H1 (cell line): Measurements from ENCODE around the gene ZNF358. TPM values are rescaled to one million over a fixed set of nuclear protein-coding genes. Genes with fewer than 3 reads are reported as not detected.

ENCODE experiments used
- ASH2L ChIP-seq: fragments of 200-600, 300-600 bp; sonication (generic); IDR thresholded peaks from one replicate; pipeline ENCODE4 v1.7.1; 2017; ENCODE audit warnings: low read length
- KDM1A ChIP-seq: fragments of 200-600, 300-600 bp; sonication (generic); IDR thresholded peaks from 2 replicates; pipeline ENCODE4 v1.7.1; 2016; ENCODE audit warnings: mild to moderate bottlenecking, low read length, borderline replicate concordance
- polyA plus RNA-seq, 7 experiments: library from polyadenylated mRNA; depleted of rRNA in 3 of 7; stranded (reverse) in 5 of 7; unstranded in 2 of 7; fragments of >200 nt in 5 of 7; fragments of 200-250 nt in 2 of 7; gene quantifications; 1 replicate in 5 of 7; 2 replicates in 1 of 7; 4 replicates in 1 of 7; pipeline versions ENCODE4 v1.2.1 to v1.2.3, GENCODE V29; 2011 to 2013; ENCODE audit warnings: missing spikeins in 2 of 7, mixed read lengths in 2 of 7
- total RNA-seq: library from RNA; stranded (reverse); fragmentation: NEBNext Ultra II Directional; extraction: Animal tissue kit (Norgen Biotek cat#: 25700); gene quantifications from 2 replicates; pipeline ENCODE4 v1.2.1, GENCODE V29; 2021

Gene ZNF358
- total and polyA plus RNA-seq, 2 of the 8 experiments (the other 6 are each of a cell fraction or from before 2014, with no cell fraction given) = 40.0 to 60.3 TPM

DNA sequence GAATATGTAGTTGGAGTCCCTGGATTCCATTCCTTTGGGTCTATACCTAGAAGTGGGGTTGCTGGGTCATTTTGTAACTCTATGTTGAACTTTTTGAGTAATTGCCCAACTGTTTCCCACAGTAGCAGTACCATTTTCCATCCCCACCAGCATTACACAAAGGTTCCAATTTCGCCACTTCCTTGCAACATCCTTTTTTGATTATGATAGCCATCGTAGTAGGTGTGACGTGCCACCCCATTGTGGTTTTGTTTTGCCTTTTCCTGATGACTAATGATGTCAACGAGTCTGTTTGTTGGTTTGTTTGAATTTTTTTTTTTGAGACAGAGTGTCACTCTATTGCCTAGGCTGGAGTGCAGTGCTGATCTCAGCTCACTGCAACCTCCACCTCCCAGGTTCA, 23.8 kb upstream of the ZNF358 start (continued):
- no peak for TF ChIP-seq KDM1A
- no peak for TF ChIP-seq ASH2L
